ENCODE results near the gene SETMAR.

SETMAR gene

GRCh38 chr3:4279516-4280105, 23.6 kb upstream of the SETMAR start:
- no peak for TF ChIP-seq MAX (IDR thresholded peaks at IDR 0.05; ENCODE audit: low read depth, low read length)
- no peak for TF ChIP-seq CTCF (IDR thresholded peaks at IDR 0.05; ENCODE audit: low read depth, low read length)
- no peak for TF ChIP-seq MYC (IDR thresholded peaks at IDR 0.05; ENCODE audit: low read depth, low read length)
- TF ChIP-seq POLR2A (IDR thresholded peaks at IDR 0.05; ENCODE audit: extremely low read depth, insufficient read length) = no peak
- DNase-seq (ENCODE audit: low read depth) = no peak

GRCh38 chr3:4281991-4282390, 21.2 kb upstream of the SETMAR start:
- no peak for DNase-seq (ENCODE audit: low read depth)
- no peak overlapping the region for H3K4me3 ChIP-seq (ENCODE audit: low read depth, low read length)
- no peak for TF ChIP-seq MYC (IDR thresholded peaks at IDR 0.05; ENCODE audit: low read depth, low read length)
- no peak for TF ChIP-seq POLR2A (IDR thresholded peaks at IDR 0.05; ENCODE audit: extremely low read depth, insufficient read length)
- no peak for TF ChIP-seq CTCF (IDR thresholded peaks at IDR 0.05; ENCODE audit: low read depth, low read length)
- TF ChIP-seq MAX (IDR thresholded peaks at IDR 0.05; ENCODE audit: low read depth, low read length) = no peak

More at GRCh38 chr3:4279516-4280105, 23.6 kb upstream of the SETMAR start:
- H3K4me3 ChIP-seq (ENCODE audit: low read depth, low read length) = no peak overlapping the region

GRCh38 chr3:4284865-4285264, 18.3 kb upstream of the SETMAR start:
- no peak overlapping the region for H3K4me3 ChIP-seq (ENCODE audit: low read depth, low read length)
- TF ChIP-seq CTCF (IDR thresholded peaks at IDR 0.05; ENCODE audit: low read depth, low read length) = no peak
- no peak for TF ChIP-seq MYC (IDR thresholded peaks at IDR 0.05; ENCODE audit: low read depth, low read length)
- no peak for DNase-seq (ENCODE audit: low read depth)

GRCh38 chr3:4289044-4289443, 14.1 kb upstream of the SETMAR start:
- no peak overlapping the region for H3K4me3 ChIP-seq (ENCODE audit: low read depth, low read length)
- TF ChIP-seq POLR2A (IDR thresholded peaks at IDR 0.05; ENCODE audit: extremely low read depth, insufficient read length) = no peak
- TF ChIP-seq CTCF (IDR thresholded peaks at IDR 0.05; ENCODE audit: low read depth, low read length) = no peak
- no peak for TF ChIP-seq MYC (IDR thresholded peaks at IDR 0.05; ENCODE audit: low read depth, low read length)
- no peak for TF ChIP-seq MAX (IDR thresholded peaks at IDR 0.05; ENCODE audit: low read depth, low read length)
- DNase-seq (ENCODE audit: low read depth) = no peak

GRCh38 chr3:4290272-4290893, 12.8 kb upstream of the SETMAR start:
- TF ChIP-seq CTCF (IDR thresholded peaks at IDR 0.05; ENCODE audit: low read depth, low read length) (peak; percentile 73), POLR2A (IDR thresholded peaks at IDR 0.05; ENCODE audit: extremely low read depth, insufficient read length) (no peak)
- no peak overlapping the region for H3K4me3 ChIP-seq (ENCODE audit: low read depth, low read length)
- peak; percentile 59 for DNase-seq (ENCODE audit: low read depth)

GRCh38 chr3:4292301-4292700, 10.9 kb upstream of the SETMAR start:
- DNase-seq (ENCODE audit: low read depth) = no peak
- H3K4me3 ChIP-seq (ENCODE audit: low read depth, low read length) = no peak overlapping the region
- TF ChIP-seq POLR2A (IDR thresholded peaks at IDR 0.05; ENCODE audit: extremely low read depth, insufficient read length) (no peak), MAX (IDR thresholded peaks at IDR 0.05; ENCODE audit: low read depth, low read length) (no peak), CTCF (IDR thresholded peaks at IDR 0.05; ENCODE audit: low read depth, low read length) (no peak), MYC (IDR thresholded peaks at IDR 0.05; ENCODE audit: low read depth, low read length) (no peak)
